NCI-H1694 treated with DMSO at 0.1 percent for 48 hours (cell line): Measurements from ENCODE around the gene MRPL36.

Source experiments
- DNase-seq: peaks from one replicate; lab custom pipeline; 2025; lab: John Stamatoyannopoulos, UW

The MRPL36 gene

GRCh38 chr5:1781726-1782384 lies 17.8 kb downstream of the MRPL36 start:
- DNase-seq, result no peak

GRCh38 chr5:1781107-1781506 lies 18.5 kb downstream of the MRPL36 start:
- no peak for DNase-seq

- DNase-seq, result no peak
Observed at GRCh38 chr5:1780614-1780930, 19.1 kb downstream of the MRPL36 start.

GRCh38 chr5:1779782-1780613 lies 19.6 kb downstream of the MRPL36 start:
- DNase-seq, result no peak

GRCh38 chr5:1779021-1779680 lies 20.5 kb downstream of the MRPL36 start:
- DNase-seq, result no peak

GRCh38 chr5:1778138-1779020 lies 21.3 kb downstream of the MRPL36 start:
- DNase-seq, result no peak

- no peak for DNase-seq
Observed at GRCh38 chr5:1777281-1778137, 22.1 kb downstream of the MRPL36 start.

GRCh38 chr5:1776831-1777230 lies 22.8 kb downstream of the MRPL36 start:
- no peak for DNase-seq

- peak; percentile 6 for DNase-seq
Observed at GRCh38 chr5:1772634-1773033, 27.0 kb downstream of the MRPL36 start.

- DNase-seq, result no peak
Observed at GRCh38 chr5:1771149-1772065, 28.2 kb downstream of the MRPL36 start.

GRCh38 chr5:1770443-1770802 lies 29.2 kb downstream of the MRPL36 start:
- DNase-seq, result no peak

- no peak for DNase-seq
Observed at GRCh38 chr5:1769752-1770442, 29.7 kb downstream of the MRPL36 start.

GRCh38 chr5:1769017-1769640 lies 30.5 kb downstream of the MRPL36 start:
- DNase-seq, result no peak

- DNase-seq, result no peak
Observed at GRCh38 chr5:1768283-1769000, 31.2 kb downstream of the MRPL36 start.

- DNase-seq, result no peak
Observed at GRCh38 chr5:1767524-1768282, 31.9 kb downstream of the MRPL36 start.

- no peak for DNase-seq
Observed at GRCh38 chr5:1765880-1766235, 33.8 kb downstream of the MRPL36 start.

- DNase-seq, result no peak
Observed at GRCh38 chr5:1765141-1765879, 34.3 kb downstream of the MRPL36 start.
